Measurements from ENCODE around the gene CLDN22. TPM values are rescaled to one million over a fixed set of nuclear protein-coding genes. Genes with fewer than 3 reads are reported as not detected.
A peak's percentile ranks its signal among the peaks of the same experiment; 100 is the strongest.
"Not testable (repeated sequence)": the region's sequence is repeated elsewhere in the genome, so short reads cannot be mapped to it uniquely, and the experiment has no call there.

The CLDN22 gene
- total RNA-seq, 4 donors from 2014 or later, result 0.85 TPM; not detected in 3

- H3K36me3 ChIP-seq, result no peaks in the 10 kb centered on the region
- intact Hi-C loops (cut with DNase I), result no loop called here
These were observed 9.2 kb upstream of the CLDN22 start for GRCh38 chr4:183329244-183329643.

GRCh38 chr4:183328832-183329231 lies 8.8 kb upstream of the CLDN22 start:
- WGBS, 2 donors, result 51 to 62% methylated on average over 4 to 5 of the region's 7 CpGs
- Histone ChIP-seq H3K36me3 (no peaks in the 10 kb centered on the region), H3K27ac (no peak overlapping the region), H3K4me1 (peaks cover 4 to 21% (median 10%) of the 10 kb centered on the region in 3 donors), H3K27me3 (peaks cover 0 to 6% (median 0%) of the 10 kb centered on the region in 4 donors), H3K9me3 (peaks cover 0 to 8% (median 0%) of the 10 kb centered on the region in 3 donors), H3K4me3 (no peak overlapping the region)
- TF ChIP-seq POLR2A (IDR thresholded peaks at IDR 0.05) (no peak), CTCF (IDR thresholded peaks at IDR 0.05) (no peak)
- intact Hi-C loops (cut with DNase I), result no loop called here
- no peak for DNase-seq

More at GRCh38 chr4:183329244-183329643, 9.2 kb upstream of the CLDN22 start:
- no peak overlapping the region for H3K4me3 ChIP-seq
- no peak for DNase-seq
- H3K27me3 ChIP-seq, result peaks cover 0 to 6% (median 0%) of the 10 kb centered on the region in 4 donors
- peak overlapping the region in 2 of 4 donors; percentile 4 to 9 for H3K27ac ChIP-seq
- WGBS, 2 donors, result 85 to 87% methylated on average over 6 of the region's 6 CpGs
- peaks cover 0 to 8% (median 0%) of the 10 kb centered on the region in 3 donors for H3K9me3 ChIP-seq
- H3K4me1 ChIP-seq, result peaks cover 4 to 25% (median 10%) of the 10 kb centered on the region in 3 donors
- TF ChIP-seq CTCF (IDR thresholded peaks at IDR 0.05), result no peak
- no peak for TF ChIP-seq POLR2A (IDR thresholded peaks at IDR 0.05)

DNA sequence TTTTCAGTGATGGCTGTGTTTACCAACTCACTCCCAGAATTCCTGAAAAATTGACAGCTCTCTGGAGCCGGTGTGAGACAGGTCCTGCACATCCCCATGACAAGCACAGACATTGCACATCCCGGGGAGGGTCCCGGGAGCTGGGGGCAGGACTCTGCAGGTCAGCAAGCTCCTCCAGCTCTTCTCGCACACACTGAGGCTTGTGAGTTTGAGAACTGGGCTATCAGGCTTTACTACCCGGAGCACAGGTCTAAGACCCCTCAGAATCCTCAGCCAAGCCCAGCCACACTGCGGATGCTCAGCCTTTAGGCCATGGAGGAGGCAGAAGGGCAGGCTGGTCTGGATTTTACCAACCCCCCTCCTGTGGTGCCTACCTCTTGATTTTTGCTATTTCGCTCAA lies 7.8 kb upstream of the CLDN22 start:
- TF ChIP-seq CTCF (IDR thresholded peaks at IDR 0.05) (no peak), POLR2A (IDR thresholded peaks at IDR 0.05) (no peak)

GRCh38 chr4:183326853-183327252 lies 6.8 kb upstream of the CLDN22 start:
- TF ChIP-seq CTCF (IDR thresholded peaks at IDR 0.05) (no peak), POLR2A (IDR thresholded peaks at IDR 0.05) (no peak)
- 62 to 75% methylated on average over 1 to 2 of the region's 2 CpGs for WGBS, 2 donors

More for the DNA sequence above, 7.8 kb upstream of the CLDN22 start:
- intact Hi-C loops (cut with DNase I), result no loop called here
- peaks cover 0 to 13% (median 0%) of the 10 kb centered on the region in 4 donors for H3K27me3 ChIP-seq
- no peaks in the 10 kb centered on the region for H3K36me3 ChIP-seq
- H3K27ac ChIP-seq, result no peak overlapping the region
- H3K9me3 ChIP-seq, result peaks cover 0 to 8% (median 0%) of the 10 kb centered on the region in 3 donors
- H3K4me1 ChIP-seq, result peaks cover 4 to 19% (median 10%) of the 10 kb centered on the region in 3 donors
- H3K4me3 ChIP-seq, result no peak overlapping the region
- DNase-seq, result no peak
- 82 to 83% methylated on average over 6 of the region's 7 CpGs for WGBS, 2 donors

GRCh38 chr4:183326387-183326786 lies 6.3 kb upstream of the CLDN22 start:
- intact Hi-C loops (cut with DNase I); H3K9me3 ChIP-seq; DNase-seq; H3K27ac ChIP-seq; H3K36me3 ChIP-seq; H3K4me3 ChIP-seq: not testable (repeated sequence)
- peaks cover 4 to 19% (median 10%) of the 10 kb centered on the region in 3 donors for H3K4me1 ChIP-seq
- 80 to 85% methylated on average over 6 of the region's 6 CpGs for WGBS, 2 donors
- peaks cover 0 to 14% (median 0%) of the 10 kb centered on the region in 4 donors for H3K27me3 ChIP-seq

More at GRCh38 chr4:183326853-183327252, 6.8 kb upstream of the CLDN22 start:
- Histone ChIP-seq H3K4me3 (no peak overlapping the region), H3K27ac (no peak overlapping the region), H3K36me3 (no peaks in the 10 kb centered on the region), H3K9me3 (peaks cover 0 to 8% (median 0%) of the 10 kb centered on the region in 3 donors), H3K27me3 (peaks cover 0 to 14% (median 0%) of the 10 kb centered on the region in 4 donors), H3K4me1 (peaks cover 4 to 19% (median 10%) of the 10 kb centered on the region in 3 donors)
- intact Hi-C loops (cut with DNase I), result no loop called here
- DNase-seq, result no peak
